Hepatocyte (in vitro differentiated cells): ENCODE data around the gene CPHXL2.

Experiments used
- CTCF ChIP-seq: fragments of 200-600 bp; sonication (generic); IDR thresholded peaks from 2 replicates; pipeline ENCODE4 v1.5.1; 2016; ENCODE audit warnings: antibody characterized with exemption, mild to moderate bottlenecking; ENCODE audit not compliant: poor library complexity
- EZH2phosphoT487 ChIP-seq: fragments of 200-600 bp; sonication (generic); IDR thresholded peaks from one replicate; pipeline ENCODE4 v1.6.1; 2018; ENCODE audit warnings: antibody characterized with exemption, mild to moderate bottlenecking, low read depth, moderate library complexity; ENCODE audit not compliant: unreplicated experiment, severe bottlenecking

- TF ChIP-seq CTCF (no peak), EZH2phosphoT487 (no peak)
Observed at GRCh38 chr16:75667503-75667902, 9.3 kb downstream of the CPHXL2 start.
